ENCODE results near the gene SOST.
A peak's percentile ranks its signal among the peaks of the same experiment; 100 is the strongest.

Gene SOST

GRCh38 chr17:43767713-43768059 is 9.1 kb upstream of the SOST start:
- Histone ChIP-seq H3K9me3 (ENCODE audit: insufficient read depth, low read length) (no peaks in the 10 kb centered on the region), H3K27me3 (ENCODE audit: insufficient read depth, insufficient read length) (no peaks in the 10 kb centered on the region), H3K4me1 (ENCODE audit: insufficient read depth, insufficient read length) (no peaks in the 10 kb centered on the region), H3K9ac (ENCODE audit: insufficient read length, low read depth) (no peak overlapping the region), H3K4me3 (ENCODE audit: insufficient read length, low read depth) (no peak overlapping the region), H3K36me3 (ENCODE audit: insufficient read depth, insufficient read length, low read length) (peaks cover 56% of the 10 kb centered on the region)
- no peak for TF ChIP-seq SUZ12 (IDR thresholded peaks at IDR 0.05; ENCODE audit: extremely low read depth, insufficient read depth, insufficient read length)
- no peak for TF ChIP-seq YY1 (IDR thresholded peaks at IDR 0.05; ENCODE audit: insufficient read depth, insufficient read length)
- TF ChIP-seq ZNF274 (IDR thresholded peaks at IDR 0.05; ENCODE audit: low read depth, low read length), result no peak
- no peak for DNase-seq (ENCODE audit: low read depth, low spot score)

- H3K9ac ChIP-seq (ENCODE audit: insufficient read length, low read depth), result no peak overlapping the region
- no peak overlapping the region for H3K4me3 ChIP-seq (ENCODE audit: insufficient read length, low read depth)
- H3K36me3 ChIP-seq (ENCODE audit: insufficient read depth, insufficient read length, low read length), result peaks cover 51% of the 10 kb centered on the region
- H3K27me3 ChIP-seq (ENCODE audit: insufficient read depth, insufficient read length), result no peaks in the 10 kb centered on the region
- no peak for DNase-seq (ENCODE audit: low read depth, low spot score)
- TF ChIP-seq SUZ12 (IDR thresholded peaks at IDR 0.05; ENCODE audit: extremely low read depth, insufficient read depth, insufficient read length) (no peak), ZNF274 (IDR thresholded peaks at IDR 0.05; ENCODE audit: low read depth, low read length) (no peak), YY1 (IDR thresholded peaks at IDR 0.05; ENCODE audit: insufficient read depth, insufficient read length) (no peak)
- H3K4me1 ChIP-seq (ENCODE audit: insufficient read depth, insufficient read length), result no peaks in the 10 kb centered on the region
- H3K9me3 ChIP-seq (ENCODE audit: insufficient read depth, low read length), result no peaks in the 10 kb centered on the region
Observed at GRCh38 chr17:43767053-43767712, 8.6 kb upstream of the SOST start.

- H3K9ac ChIP-seq (ENCODE audit: insufficient read length, low read depth), result no peak overlapping the region
- no peak overlapping the region for H3K4me3 ChIP-seq (ENCODE audit: insufficient read length, low read depth)
- no peaks in the 10 kb centered on the region for H3K27me3 ChIP-seq (ENCODE audit: insufficient read depth, insufficient read length)
- no peaks in the 10 kb centered on the region for H3K9me3 ChIP-seq (ENCODE audit: insufficient read depth, low read length)
- H3K36me3 ChIP-seq (ENCODE audit: insufficient read depth, insufficient read length, low read length), result peaks cover 46% of the 10 kb centered on the region
- no peak for DNase-seq (ENCODE audit: low read depth, low spot score)
- no peak for TF ChIP-seq ZNF274 (IDR thresholded peaks at IDR 0.05; ENCODE audit: low read depth, low read length)
- TF ChIP-seq YY1 (IDR thresholded peaks at IDR 0.05; ENCODE audit: insufficient read depth, insufficient read length), result no peak
- TF ChIP-seq SUZ12 (IDR thresholded peaks at IDR 0.05; ENCODE audit: extremely low read depth, insufficient read depth, insufficient read length), result no peak
- no peaks in the 10 kb centered on the region for H3K4me1 ChIP-seq (ENCODE audit: insufficient read depth, insufficient read length)
Observed at GRCh38 chr17:43766413-43767052, 7.9 kb upstream of the SOST start.

GRCh38 chr17:43760254-43760852 is 1.8 kb upstream of the SOST start:
- TF ChIP-seq SUZ12 (IDR thresholded peaks at IDR 0.05; ENCODE audit: extremely low read depth, insufficient read depth, insufficient read length), result no peak
- no peak for TF ChIP-seq ZNF274 (IDR thresholded peaks at IDR 0.05; ENCODE audit: low read depth, low read length)
- no peak for TF ChIP-seq YY1 (IDR thresholded peaks at IDR 0.05; ENCODE audit: insufficient read depth, insufficient read length)
- no peak overlapping the region for H3K4me3 ChIP-seq (ENCODE audit: insufficient read length, low read depth)

GRCh38 chr17:43759836-43760235 is 1.2 kb upstream of the SOST start:
- no peak overlapping the region for H3K9ac ChIP-seq (ENCODE audit: insufficient read length, low read depth)
- peaks cover 13% of the 10 kb centered on the region for H3K4me1 ChIP-seq (ENCODE audit: insufficient read depth, insufficient read length)
- no peak overlapping the region for H3K4me3 ChIP-seq (ENCODE audit: insufficient read length, low read depth)
- H3K36me3 ChIP-seq (ENCODE audit: insufficient read depth, insufficient read length, low read length), result no peaks in the 10 kb centered on the region
- H3K9me3 ChIP-seq (ENCODE audit: insufficient read depth, low read length), result no peaks in the 10 kb centered on the region
- peaks cover 7% of the 10 kb centered on the region for H3K27me3 ChIP-seq (ENCODE audit: insufficient read depth, insufficient read length)
- DNase-seq (ENCODE audit: low read depth, low spot score), result no peak
- TF ChIP-seq YY1 (IDR thresholded peaks at IDR 0.05; ENCODE audit: insufficient read depth, insufficient read length) (no peak), ZNF274 (IDR thresholded peaks at IDR 0.05; ENCODE audit: low read depth, low read length) (no peak), SUZ12 (IDR thresholded peaks at IDR 0.05; ENCODE audit: extremely low read depth, insufficient read depth, insufficient read length) (no peak)

More at GRCh38 chr17:43760254-43760852, 1.8 kb upstream of the SOST start:
- no peaks in the 10 kb centered on the region for H3K36me3 ChIP-seq (ENCODE audit: insufficient read depth, insufficient read length, low read length)
- DNase-seq (ENCODE audit: low read depth, low spot score), result peak; percentile 94
- H3K27me3 ChIP-seq (ENCODE audit: insufficient read depth, insufficient read length), result peaks cover 5% of the 10 kb centered on the region
- H3K4me1 ChIP-seq (ENCODE audit: insufficient read depth, insufficient read length), result peaks cover 13% of the 10 kb centered on the region
- H3K9me3 ChIP-seq (ENCODE audit: insufficient read depth, low read length), result no peaks in the 10 kb centered on the region
- no peak overlapping the region for H3K9ac ChIP-seq (ENCODE audit: insufficient read length, low read depth)

GRCh38 chr17:43758086-43758485 is 505 bp downstream of the SOST start:
- peaks cover 15% of the 10 kb centered on the region for H3K27me3 ChIP-seq (ENCODE audit: insufficient read depth, insufficient read length)
- TF ChIP-seq SUZ12 (IDR thresholded peaks at IDR 0.05; ENCODE audit: extremely low read depth, insufficient read depth, insufficient read length), result no peak
- TF ChIP-seq ZNF274 (IDR thresholded peaks at IDR 0.05; ENCODE audit: low read depth, low read length), result no peak
- TF ChIP-seq YY1 (IDR thresholded peaks at IDR 0.05; ENCODE audit: insufficient read depth, insufficient read length), result no peak

GRCh38 chr17:43757171-43757660 is 1.4 kb downstream of the SOST start:
- no peaks in the 10 kb centered on the region for H3K36me3 ChIP-seq (ENCODE audit: insufficient read depth, insufficient read length, low read length)
- H3K4me1 ChIP-seq (ENCODE audit: insufficient read depth, insufficient read length), result peaks cover 13% of the 10 kb centered on the region
- TF ChIP-seq SUZ12 (IDR thresholded peaks at IDR 0.05; ENCODE audit: extremely low read depth, insufficient read depth, insufficient read length) (no peak), YY1 (IDR thresholded peaks at IDR 0.05; ENCODE audit: insufficient read depth, insufficient read length) (no peak)
- H3K9ac ChIP-seq (ENCODE audit: insufficient read length, low read depth), result peak overlapping the region; percentile 37
- no peak overlapping the region for H3K4me3 ChIP-seq (ENCODE audit: insufficient read length, low read depth)
- peaks cover 15% of the 10 kb centered on the region for H3K27me3 ChIP-seq (ENCODE audit: insufficient read depth, insufficient read length)
- H3K9me3 ChIP-seq (ENCODE audit: insufficient read depth, low read length), result no peaks in the 10 kb centered on the region
- no peak for DNase-seq (ENCODE audit: low read depth, low spot score)

More at GRCh38 chr17:43758086-43758485, 505 bp downstream of the SOST start:
- no peaks in the 10 kb centered on the region for H3K36me3 ChIP-seq (ENCODE audit: insufficient read depth, insufficient read length, low read length)
- peaks cover 13% of the 10 kb centered on the region for H3K4me1 ChIP-seq (ENCODE audit: insufficient read depth, insufficient read length)
- no peak for DNase-seq (ENCODE audit: low read depth, low spot score)
- no peak overlapping the region for H3K9ac ChIP-seq (ENCODE audit: insufficient read length, low read depth)
- no peaks in the 10 kb centered on the region for H3K9me3 ChIP-seq (ENCODE audit: insufficient read depth, low read length)
- H3K4me3 ChIP-seq (ENCODE audit: insufficient read length, low read depth), result no peak overlapping the region

All from NT2/D1 (cell line).